HG03520 (cell line): ENCODE results near the gene ETV2.
A peak's percentile ranks its signal among the peaks of the same experiment; 100 is the strongest.
"Not testable (repeated sequence)": the region's sequence is repeated elsewhere in the genome, so short reads cannot be mapped to it uniquely, and the experiment has no call there.

Experiments used
- ATAC-seq: cut with Tn5 transposase; IDR thresholded peaks from one replicate; pipeline ENCODE4 v1.9.1; 2021; ENCODE audit warnings: mild to moderate bottlenecking, moderate library complexity; ENCODE audit not compliant: unreplicated experiment

Gene ETV2

GRCh38 chr19:35641515-35642151, at the start of gene ETV2:
TSS of gene ETV2 (plus strand) at chr19:35641745. CDS start at chr19:35642461, 716 bp downstream.
- no peak for ATAC-seq

- ATAC-seq, result no peak
These were observed 49.3 kb upstream of the ETV2 start for GRCh38 chr19:35592226-35592625.

- not testable (repeated sequence) for ATAC-seq
These were observed 46.5 kb upstream of the ETV2 start for GRCh38 chr19:35595026-35595425.

GRCh38 chr19:35595928-35596327, 45.6 kb upstream of the ETV2 start:
- ATAC-seq, result no peak

GRCh38 chr19:35596366-35596999, 45.1 kb upstream of the ETV2 start:
- peak; percentile 73 for ATAC-seq

GRCh38 chr19:35601971-35602370, 39.6 kb upstream of the ETV2 start:
- ATAC-seq, result no peak

GRCh38 chr19:35604436-35604835, 37.1 kb upstream of the ETV2 start:
- not testable (repeated sequence) for ATAC-seq

GRCh38 chr19:35607170-35607569, 34.4 kb upstream of the ETV2 start:
- not testable (repeated sequence) for ATAC-seq

- ATAC-seq, result no peak
These were observed 33.9 kb upstream of the ETV2 start for GRCh38 chr19:35607661-35608060.

GRCh38 chr19:35608251-35608650, 33.3 kb upstream of the ETV2 start:
- no peak for ATAC-seq

GRCh38 chr19:35609851-35610353, 31.6 kb upstream of the ETV2 start:
- no peak for ATAC-seq

GRCh38 chr19:35612224-35612558, 29.4 kb upstream of the ETV2 start:
- ATAC-seq, result no peak

GRCh38 chr19:35612559-35613321, 28.8 kb upstream of the ETV2 start, which contains the start of gene HAUS5:
TSS of gene HAUS5 (plus strand) at chr19:35612735. CDS start at chr19:35612795, 60 bp downstream.
- peak; percentile 74 for ATAC-seq

- ATAC-seq, result no peak
These were observed 28.0 kb upstream of the ETV2 start for GRCh38 chr19:35613574-35613973.

- no peak for ATAC-seq
These were observed 26.5 kb upstream of the ETV2 start for GRCh38 chr19:35615036-35615435.

GRCh38 chr19:35618857-35619256, 22.7 kb upstream of the ETV2 start:
- no peak for ATAC-seq

- no peak for ATAC-seq
These were observed 22.1 kb upstream of the ETV2 start for GRCh38 chr19:35619290-35619923.

- no peak for ATAC-seq
These were observed 21.5 kb upstream of the ETV2 start for GRCh38 chr19:35620001-35620400.

- ATAC-seq, result no peak
These were observed 19.8 kb upstream of the ETV2 start for GRCh38 chr19:35621708-35622107.

- no peak for ATAC-seq
These were observed 18.8 kb upstream of the ETV2 start for GRCh38 chr19:35622750-35623149.

GRCh38 chr19:35623327-35624010, 18.1 kb upstream of the ETV2 start:
- no peak for ATAC-seq
